Measurements from ENCODE around the gene IL25.
A peak's percentile ranks its signal among the peaks of the same experiment; 100 is the strongest.
"Not testable (repeated sequence)": the region's sequence is repeated elsewhere in the genome, so short reads cannot be mapped to it uniquely, and the experiment has no call there.

The IL25 gene

GRCh38 chr14:23372509-23372908 lies at the start of gene IL25:
IL25 (plus strand) TSS chr14:23372809.
- no peak for DNase-seq

- DNase-seq, result no peak
Observed at GRCh38 chr14:23323838-23324454, 48.7 kb upstream of the IL25 start.

GRCh38 chr14:23324455-23324846 lies 48.2 kb upstream of the IL25 start:
- no peak for DNase-seq

GRCh38 chr14:23324993-23325392 lies 47.6 kb upstream of the IL25 start:
- DNase-seq, result no peak

GRCh38 chr14:23325746-23326145 lies 46.9 kb upstream of the IL25 start:
- not testable (repeated sequence) for DNase-seq

GRCh38 chr14:23326491-23327332 lies 45.9 kb upstream of the IL25 start:
- no peak for DNase-seq

GRCh38 chr14:23327947-23328744 lies 44.5 kb upstream of the IL25 start:
- DNase-seq, result peak; percentile 57 to 64

- DNase-seq, result no peak
Observed at GRCh38 chr14:23335623-23336022, 37.0 kb upstream of the IL25 start.

- DNase-seq, result no peak
Observed at GRCh38 chr14:23339506-23340268, 32.9 kb upstream of the IL25 start.

GRCh38 chr14:23344481-23344880 lies 28.1 kb upstream of the IL25 start:
- no peak for DNase-seq

- no peak for DNase-seq
Observed at GRCh38 chr14:23345987-23346692, 26.5 kb upstream of the IL25 start.

- DNase-seq, result no peak
Observed at GRCh38 chr14:23346693-23347405, 25.8 kb upstream of the IL25 start.

- DNase-seq, result no peak
Observed at GRCh38 chr14:23347406-23348296, 25.0 kb upstream of the IL25 start.

- DNase-seq, result no peak
Observed at GRCh38 chr14:23348297-23348655, 24.3 kb upstream of the IL25 start.

- DNase-seq, result no peak
Observed at GRCh38 chr14:23349156-23349845, 23.3 kb upstream of the IL25 start.

- DNase-seq, result no peak
Observed at GRCh38 chr14:23351681-23352505, 20.7 kb upstream of the IL25 start.

- peak; percentile 35 to 43 for DNase-seq
Observed at GRCh38 chr14:23352506-23353432, 19.8 kb upstream of the IL25 start, which contains the start of gene SLC22A17. SLC22A17 (minus strand) TSS chr14:23352887.

- DNase-seq, result no peak
Observed at GRCh38 chr14:23353433-23353780, 19.2 kb upstream of the IL25 start.
